Measurements from ENCODE around the gene FBXO3.

The FBXO3 gene

DNA sequence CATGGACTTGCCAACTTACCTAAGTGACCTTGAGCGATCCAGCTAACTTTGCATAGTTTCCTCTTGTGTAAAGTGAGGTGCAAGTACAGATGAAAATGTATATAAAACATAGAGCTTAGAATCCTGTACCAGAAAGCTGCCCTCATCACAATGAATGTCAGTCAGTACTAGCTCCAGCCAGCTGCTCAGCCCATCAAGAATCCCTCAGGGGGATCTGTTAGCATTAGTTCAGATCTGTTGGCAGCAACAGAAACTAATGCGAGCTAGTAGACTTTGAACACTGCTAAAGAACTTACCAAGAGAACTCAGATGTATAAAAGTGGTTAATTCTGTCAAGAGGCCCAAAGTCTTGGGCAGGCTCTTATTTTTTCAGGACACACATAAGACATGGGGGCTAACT is 67.4 kb downstream of the FBXO3 start:
- no peak for TF ChIP-seq ZNF274 (IDR thresholded peaks at IDR 0.05; ENCODE audit: low read depth, low read length)

GRCh38 chr11:33706546-33706945 is 67.8 kb downstream of the FBXO3 start:
- TF ChIP-seq ZNF274 (IDR thresholded peaks at IDR 0.05; ENCODE audit: low read depth, low read length) = no peak
- H3K4me3 ChIP-seq (ENCODE audit: low read length) = no peak overlapping the region

More for the DNA sequence above, 67.4 kb downstream of the FBXO3 start:
- H3K4me3 ChIP-seq (ENCODE audit: low read length) = no peak overlapping the region

DNA sequence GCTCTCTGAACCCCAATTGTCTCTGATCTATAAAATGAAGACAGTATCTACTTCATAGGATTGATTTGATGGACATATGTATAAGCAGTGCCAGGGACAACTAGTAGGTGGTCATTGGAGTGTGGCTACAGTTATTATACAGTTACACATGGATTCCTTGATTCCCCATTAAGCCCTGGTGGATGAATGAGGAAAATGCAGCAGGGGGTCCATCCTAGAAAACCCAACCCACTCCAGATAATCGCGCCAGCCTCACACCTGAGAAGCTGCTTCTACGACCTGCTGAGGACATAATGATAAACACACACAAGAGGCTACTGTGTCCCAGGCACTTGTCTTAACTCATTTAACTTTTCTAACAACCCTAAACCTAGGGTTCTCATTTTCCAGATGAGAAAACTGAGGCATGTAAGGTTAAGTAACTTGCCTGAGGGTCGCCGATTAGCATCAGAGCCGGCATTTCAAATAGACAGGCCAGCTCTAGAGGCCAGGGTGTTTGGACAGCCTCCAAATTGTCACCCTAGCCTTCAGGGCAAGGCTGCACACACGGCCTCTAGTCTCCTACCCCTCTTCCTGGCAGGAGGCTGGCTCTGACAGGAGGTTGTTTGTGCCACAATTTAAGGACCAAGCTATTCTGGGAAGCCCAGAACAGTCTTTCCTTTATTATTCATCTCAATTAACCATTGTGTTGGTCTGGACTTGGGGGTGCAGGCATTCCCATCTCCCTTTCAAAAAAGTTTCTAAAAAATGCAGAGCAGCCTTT is 69.9 kb downstream of the FBXO3 start:
- no peak for TF ChIP-seq ZNF274 (IDR thresholded peaks at IDR 0.05; ENCODE audit: low read depth, low read length)
- H3K4me3 ChIP-seq (ENCODE audit: low read length) = no peak overlapping the region

DNA sequence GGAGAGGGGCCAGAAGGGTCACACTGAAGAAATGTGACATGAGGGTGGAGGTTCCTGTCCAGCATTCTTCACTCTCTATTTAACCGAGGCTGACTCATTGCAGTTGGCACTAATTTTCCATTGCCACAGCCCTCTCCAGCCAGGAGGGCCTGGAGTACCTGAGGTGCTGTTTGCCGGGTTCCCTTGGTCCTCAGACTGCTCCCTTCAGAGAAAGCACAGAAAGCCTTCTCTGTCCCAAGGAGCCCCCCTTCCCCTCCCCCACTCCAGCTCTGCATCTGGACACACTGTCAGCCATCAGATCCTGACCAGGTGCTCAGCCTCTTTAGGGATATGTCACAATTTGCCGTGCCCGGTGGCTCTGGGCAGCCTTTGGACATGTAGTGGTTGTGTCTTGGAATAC is 70.5 kb downstream of the FBXO3 start:
- no peak for TF ChIP-seq ZNF274 (IDR thresholded peaks at IDR 0.05; ENCODE audit: low read depth, low read length)
- no peak overlapping the region for H3K4me3 ChIP-seq (ENCODE audit: low read length)

GRCh38 chr11:33703234-33703633 is 71.1 kb downstream of the FBXO3 start:
- H3K4me3 ChIP-seq (ENCODE audit: low read length) = no peak overlapping the region
- TF ChIP-seq ZNF274 (IDR thresholded peaks at IDR 0.05; ENCODE audit: low read depth, low read length) = no peak

DNA sequence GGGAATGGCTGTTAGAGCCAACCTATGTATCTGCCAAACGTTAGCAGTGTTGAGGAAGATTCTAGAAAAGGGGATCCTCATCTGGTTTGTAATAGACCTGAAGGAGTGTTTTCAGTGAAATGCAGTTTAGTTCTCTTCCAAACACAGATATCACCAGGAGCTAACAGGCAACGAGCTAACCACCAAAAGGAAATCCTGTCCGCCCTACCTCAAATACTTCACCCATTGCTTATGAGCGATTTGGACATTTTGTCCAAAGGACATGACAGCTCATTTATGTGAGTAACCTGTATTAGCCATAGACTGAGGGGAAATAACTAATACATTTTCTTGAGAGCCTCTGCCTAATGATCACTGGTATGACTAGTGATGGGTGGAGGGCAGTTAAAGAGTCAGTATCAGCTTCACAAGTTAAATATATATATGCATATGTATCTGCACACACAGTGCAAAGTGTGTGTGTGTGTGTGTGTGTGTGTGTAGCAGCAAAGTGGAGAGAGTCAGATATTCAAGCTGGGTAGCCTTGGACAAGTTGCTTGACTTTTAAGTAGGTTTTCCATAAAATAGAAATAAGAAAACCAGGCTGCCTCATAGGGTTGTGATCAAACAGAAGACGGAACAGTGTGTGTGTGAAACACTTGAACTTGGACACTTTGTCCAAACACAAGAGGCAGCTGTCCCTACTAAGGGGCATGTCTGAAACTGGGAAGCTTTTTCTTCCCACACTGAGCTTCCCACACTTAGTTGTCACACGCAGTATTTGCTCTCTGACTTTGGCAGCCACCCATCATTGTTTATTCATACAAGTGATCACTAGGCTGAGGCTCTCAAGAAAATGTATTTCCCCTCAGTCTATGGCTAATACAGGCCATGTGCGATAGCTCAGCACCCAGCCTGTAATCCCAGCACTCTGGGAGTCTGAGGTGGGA is 72.8 kb downstream of the FBXO3 start:
- TF ChIP-seq ZNF274 (IDR thresholded peaks at IDR 0.05; ENCODE audit: low read depth, low read length) = no peak
- H3K4me3 ChIP-seq (ENCODE audit: low read length) = peak overlapping the region; percentile 51; the same call in 1 of the 2 replicates

DNA sequence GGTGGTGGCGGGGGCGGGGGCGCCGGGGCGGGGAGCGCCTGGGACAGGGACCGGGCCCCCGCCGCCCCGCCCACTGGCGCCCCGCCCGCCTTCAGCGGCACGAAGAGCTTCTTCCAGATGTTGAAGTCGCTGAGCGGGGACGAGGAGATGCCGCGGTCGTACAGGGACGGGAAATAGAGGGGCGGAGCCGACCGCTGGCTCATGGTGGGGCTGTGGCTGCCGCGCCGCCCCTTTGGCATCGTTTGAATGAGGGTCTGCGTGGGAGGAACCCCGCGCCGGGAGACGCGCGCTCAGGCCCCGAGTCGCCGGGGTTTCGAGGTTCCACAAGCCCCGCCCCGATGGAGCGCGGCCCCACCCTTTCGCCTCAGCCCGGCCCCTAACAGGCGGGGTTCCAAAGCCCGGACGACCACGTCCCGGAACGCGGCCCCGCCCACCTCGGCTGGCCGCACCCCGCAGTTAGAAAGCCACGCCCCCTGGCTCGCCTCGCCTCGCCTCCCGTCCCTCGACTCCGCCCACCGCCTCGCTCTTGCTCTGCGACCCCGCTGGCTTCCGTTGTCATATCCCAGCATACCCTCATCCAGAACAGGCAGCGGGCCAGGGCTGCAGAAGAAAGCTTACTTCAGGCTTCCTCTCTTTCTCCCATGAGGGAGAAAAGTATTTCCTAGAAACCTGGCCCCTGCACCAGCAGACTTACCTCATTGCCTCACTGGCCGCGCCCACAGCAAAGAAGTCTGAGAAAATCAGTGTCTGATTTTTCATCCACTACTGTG is 73.6 kb downstream of the FBXO3 start, which contains the start of gene C11orf91:
TSS of gene C11orf91 (minus strand) at position 325 of the 770 bp plus-strand sequence. CDS start at position 239, 86 bp downstream.
- TF ChIP-seq ZNF274 (IDR thresholded peaks at IDR 0.05; ENCODE audit: low read depth, low read length) = no peak

DNA sequence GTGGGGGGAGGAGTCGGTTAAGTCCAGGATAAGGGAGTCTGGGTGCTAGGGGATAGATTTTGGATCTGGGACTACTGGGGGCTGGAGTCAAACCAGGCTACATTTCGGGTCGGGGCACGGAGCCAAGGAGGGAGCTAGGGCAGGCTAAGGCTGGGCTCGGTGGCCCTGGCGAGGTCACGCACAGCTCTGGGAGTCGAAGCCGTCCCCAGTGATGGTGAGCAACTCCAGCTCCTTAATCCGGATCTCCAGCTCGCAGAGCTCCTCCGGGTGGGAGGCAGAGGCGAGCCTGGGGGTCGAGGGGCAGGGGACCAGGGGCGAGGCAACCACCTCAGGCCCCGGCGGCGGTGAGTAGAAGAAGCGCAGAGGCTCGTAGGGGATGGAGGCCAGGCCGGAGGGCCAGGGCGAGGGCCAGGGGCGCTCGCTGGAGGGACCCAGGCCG is 74.2 kb downstream of the FBXO3 start:
- no peak for TF ChIP-seq ZNF274 (IDR thresholded peaks at IDR 0.05; ENCODE audit: low read depth, low read length)
- H3K4me3 ChIP-seq (ENCODE audit: low read length) = no peak overlapping the region; the same call in 1 of the 2 replicates

More for the DNA sequence above, 73.6 kb downstream of the FBXO3 start, which contains the start of gene C11orf91:
- peak within 1 kb of the TSS; percentile 64; the same call in 1 of the 2 replicates for H3K4me3 ChIP-seq (ENCODE audit: low read length)

- no peak for TF ChIP-seq ZNF274 (IDR thresholded peaks at IDR 0.05; ENCODE audit: low read depth, low read length)
- no peak overlapping the region for H3K4me3 ChIP-seq (ENCODE audit: low read length)
Measured at GRCh38 chr11:33699515-33700062, 74.7 kb downstream of the FBXO3 start.

- TF ChIP-seq ZNF274 (IDR thresholded peaks at IDR 0.05; ENCODE audit: low read depth, low read length) = no peak
Measured at GRCh38 chr11:33698921-33699320, 75.4 kb downstream of the FBXO3 start.

GRCh38 chr11:33697997-33698396 is 76.3 kb downstream of the FBXO3 start:
- H3K4me3 ChIP-seq (ENCODE audit: low read length) = no peak overlapping the region
- TF ChIP-seq ZNF274 (IDR thresholded peaks at IDR 0.05; ENCODE audit: low read depth, low read length) = no peak

More at GRCh38 chr11:33698921-33699320, 75.4 kb downstream of the FBXO3 start:
- no peak overlapping the region for H3K4me3 ChIP-seq (ENCODE audit: low read length)

DNA sequence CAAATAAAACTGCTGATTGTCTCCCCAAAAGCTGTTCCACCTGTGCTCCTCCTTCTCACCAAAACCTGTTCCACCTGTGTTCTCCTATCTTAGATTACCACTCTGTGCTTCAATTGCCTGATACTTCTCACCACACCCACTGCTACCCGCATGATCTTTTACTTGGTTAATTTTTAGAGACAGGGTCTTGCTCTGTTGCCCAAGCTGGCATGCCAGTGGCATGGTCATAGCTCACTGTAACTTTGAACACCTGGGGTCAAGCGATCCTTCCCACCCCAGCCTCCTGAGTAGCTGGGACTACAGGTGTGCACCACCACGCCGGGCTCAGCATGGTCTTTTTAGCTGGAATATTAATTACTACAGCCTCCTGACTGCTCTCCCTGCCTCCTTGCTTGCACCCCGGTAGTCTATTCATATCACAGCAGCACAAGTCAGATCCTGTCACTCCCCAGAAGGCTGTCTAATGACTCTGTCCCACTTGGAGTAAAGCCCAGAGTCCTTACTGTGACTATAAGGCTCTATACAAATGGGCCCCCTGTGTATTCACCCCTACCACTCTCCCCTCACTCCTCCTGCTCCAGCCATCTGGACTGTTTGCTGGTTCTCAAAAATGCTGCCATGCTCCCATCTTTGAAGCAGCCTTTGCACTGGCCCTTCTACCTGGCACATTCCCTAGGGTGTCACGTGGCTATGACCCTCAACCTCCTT is 77.2 kb downstream of the FBXO3 start:
- no peak overlapping the region for H3K4me3 ChIP-seq (ENCODE audit: low read length)
- TF ChIP-seq ZNF274 (IDR thresholded peaks at IDR 0.05; ENCODE audit: low read depth, low read length) = no peak

DNA sequence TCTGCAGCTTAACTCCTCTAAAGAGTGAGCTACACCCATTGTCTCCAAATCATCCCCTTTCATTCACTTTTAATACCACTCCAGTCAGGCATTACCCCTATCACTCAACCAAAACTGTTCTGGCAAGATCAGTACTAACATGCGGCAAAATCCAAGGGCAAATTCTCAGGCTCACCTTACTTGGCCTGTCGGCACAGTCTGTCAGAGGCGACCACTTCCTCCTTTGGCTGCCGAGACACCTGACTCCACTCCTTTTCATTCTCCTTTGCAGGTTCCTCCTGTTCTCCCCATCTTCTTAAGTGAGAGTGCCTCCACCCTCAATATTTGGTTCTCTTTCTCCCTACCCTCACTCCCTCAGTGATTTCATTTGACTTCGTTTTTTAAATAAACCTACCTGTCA is 77.9 kb downstream of the FBXO3 start:
- no peak overlapping the region for H3K4me3 ChIP-seq (ENCODE audit: low read length)
- no peak for TF ChIP-seq ZNF274 (IDR thresholded peaks at IDR 0.05; ENCODE audit: low read depth, low read length)
